Stimulated activated CD8-positive, alpha-beta memory T cell treated with anti-CD3 and anti-CD28 coated beads, Interleukin-2, amount 100 ng/mL, for 48 hours (primary cell): ENCODE data around the gene GCM1.

Experiments
- DNase-seq, 2 donors: peaks; one replicate each; pipeline ENCODE4 v3.0.0-alpha.2; 2020; ENCODE audit warnings: low read depth in 2 of 2

The GCM1 gene

GRCh38 chr6:53151676-53152075 is 3.0 kb upstream of the GCM1 start:
- DNase-seq: peak in 1 of 2 donors; percentile 5

- no peak for DNase-seq
These were observed 3.8 kb downstream of the GCM1 start for GRCh38 chr6:53144802-53145201.

GRCh38 chr6:53143710-53144109 is 4.9 kb downstream of the GCM1 start:
- no peak for DNase-seq

DNA sequence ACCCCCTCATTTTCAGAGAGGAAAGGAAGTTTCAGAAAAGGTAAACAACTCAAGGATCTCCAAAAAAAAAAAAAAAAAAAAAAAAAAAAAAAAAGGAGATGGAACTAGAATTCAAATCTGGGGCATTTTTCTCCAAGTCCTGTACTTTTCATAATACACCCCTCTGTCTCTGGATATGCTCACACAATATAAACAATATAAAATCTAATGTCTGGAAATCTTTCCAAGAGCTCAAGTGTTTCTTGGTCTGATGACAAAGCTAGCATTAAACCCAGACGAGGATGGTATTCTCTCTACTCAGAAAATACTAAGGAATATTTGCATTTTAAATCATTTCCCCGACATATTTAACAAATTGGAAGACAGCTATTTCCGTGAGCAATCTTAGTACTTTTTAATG is 5.8 kb downstream of the GCM1 start:
- no peak for DNase-seq

DNA sequence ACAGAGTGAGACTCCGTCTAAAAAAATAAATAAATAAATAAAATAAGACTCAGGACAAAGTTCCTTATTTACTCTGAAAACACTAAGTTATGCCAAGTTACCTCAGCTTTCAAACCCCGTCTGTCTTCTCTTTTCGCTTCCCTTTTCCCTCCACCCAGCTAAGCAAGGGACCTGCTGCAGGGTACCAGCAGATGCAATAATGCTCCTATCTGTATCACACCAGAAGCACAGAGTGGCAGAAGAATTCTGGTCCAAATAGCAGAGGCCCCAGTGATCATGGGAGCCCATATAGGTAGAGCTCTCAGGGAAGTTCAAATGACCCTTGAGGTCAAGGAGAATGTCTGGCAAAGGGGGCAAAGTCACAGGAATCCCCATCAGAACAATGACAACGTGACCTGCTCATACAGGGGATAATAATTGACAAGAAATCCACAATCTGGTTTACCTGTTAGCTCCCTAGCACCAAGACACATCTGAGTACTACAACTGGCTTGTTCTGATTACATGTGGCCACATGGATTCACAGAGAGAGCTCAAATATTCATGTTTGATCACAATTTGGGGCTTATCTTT is 8.7 kb downstream of the GCM1 start:
- DNase-seq: no peak

- no peak for DNase-seq
These were observed 12.5 kb downstream of the GCM1 start for GRCh38 chr6:53136000-53136609.

GRCh38 chr6:53134601-53135235 is 13.9 kb downstream of the GCM1 start:
- no peak for DNase-seq

DNA sequence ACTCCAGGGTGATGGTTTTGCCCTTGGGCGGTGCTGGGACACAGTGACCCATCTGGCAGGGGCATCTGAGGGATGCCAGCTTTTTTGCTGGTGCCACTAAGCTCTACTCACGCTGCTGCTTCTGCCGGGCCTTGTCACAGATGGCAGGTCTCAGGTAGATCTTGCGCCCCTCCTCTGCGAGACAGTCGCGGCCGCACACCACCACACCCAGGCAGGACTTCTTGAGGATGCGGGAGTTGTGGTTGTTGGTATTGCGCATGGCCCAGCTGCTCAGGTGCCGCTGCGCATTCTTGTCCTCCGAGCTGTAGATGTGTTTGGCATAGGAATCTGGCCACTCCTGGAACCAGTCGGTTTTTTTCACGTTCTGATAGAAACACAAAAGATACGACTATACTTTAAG is 14.7 kb downstream of the GCM1 start:
- no peak for DNase-seq

DNA sequence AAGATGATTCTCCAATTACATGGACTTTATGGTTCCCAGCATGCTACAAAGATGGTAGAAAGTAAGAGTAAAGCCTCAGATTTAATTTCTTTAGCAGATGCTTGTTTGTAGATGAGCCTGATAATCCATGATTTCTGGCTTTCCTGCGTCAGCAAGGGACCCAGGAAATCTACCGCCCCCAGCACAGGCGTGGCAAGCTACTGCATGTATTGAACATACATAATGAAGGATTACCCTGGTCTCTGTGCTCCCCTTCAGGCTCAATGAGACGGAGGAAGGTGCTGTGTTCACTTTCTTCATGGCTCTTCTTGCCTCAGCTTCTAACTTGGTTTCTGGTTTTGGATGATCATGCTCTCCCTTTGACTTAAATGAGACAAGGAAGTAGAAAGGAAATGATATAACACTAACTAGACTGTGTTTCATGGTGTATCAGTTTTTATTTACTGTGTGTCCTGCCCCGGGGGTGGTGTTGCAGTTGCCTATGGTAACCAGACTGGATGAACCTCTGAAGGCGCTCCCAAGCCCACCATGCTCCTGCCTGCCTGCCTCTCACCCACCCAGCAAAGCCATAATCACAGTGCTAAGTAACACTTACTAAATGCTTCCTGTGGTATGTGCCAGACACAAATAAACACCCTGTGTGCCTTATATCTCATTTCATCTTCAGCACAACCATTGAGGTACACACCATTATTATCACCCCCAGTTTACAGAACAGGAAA is 17.9 kb downstream of the GCM1 start:
- no peak for DNase-seq

DNA sequence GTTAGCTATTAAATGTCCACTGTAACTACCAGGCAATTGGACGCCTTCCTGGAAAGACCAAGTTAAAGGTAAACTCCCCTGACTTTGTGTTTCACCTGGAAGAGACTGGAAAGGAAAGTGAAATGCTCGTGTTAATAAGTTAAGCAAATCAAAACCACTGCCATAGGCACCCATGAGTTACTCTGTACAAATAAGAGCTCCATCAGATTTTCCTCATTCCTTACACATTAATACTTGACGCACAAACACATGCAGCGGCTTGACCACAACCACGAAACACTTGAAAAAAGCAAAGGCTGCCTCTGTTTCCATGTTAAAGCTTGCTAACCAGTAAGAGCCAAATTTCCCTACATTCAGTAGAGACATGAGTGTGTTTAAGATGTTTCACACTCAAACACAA is 19.8 kb downstream of the GCM1 start:
- no peak for DNase-seq

DNA sequence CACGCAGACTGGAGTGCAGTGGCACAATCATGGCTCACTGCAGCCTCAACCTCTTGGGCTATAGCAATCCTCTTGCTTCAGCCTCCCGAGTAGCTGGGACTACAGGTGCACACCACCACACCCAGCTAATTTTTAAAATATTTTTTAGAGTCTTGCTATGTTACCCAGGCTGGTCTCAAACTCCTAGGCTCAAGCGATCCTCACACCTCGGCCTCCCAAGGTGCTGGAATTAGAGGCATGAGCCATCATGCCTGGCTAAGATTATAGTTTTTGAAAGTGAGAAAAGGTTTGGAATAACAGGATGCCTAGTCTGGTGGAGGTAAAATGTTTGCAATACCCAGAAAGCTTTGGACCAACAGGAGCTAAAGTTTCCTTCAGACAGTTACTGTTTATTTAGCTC is 23.4 kb downstream of the GCM1 start:
- DNase-seq: no peak

DNA sequence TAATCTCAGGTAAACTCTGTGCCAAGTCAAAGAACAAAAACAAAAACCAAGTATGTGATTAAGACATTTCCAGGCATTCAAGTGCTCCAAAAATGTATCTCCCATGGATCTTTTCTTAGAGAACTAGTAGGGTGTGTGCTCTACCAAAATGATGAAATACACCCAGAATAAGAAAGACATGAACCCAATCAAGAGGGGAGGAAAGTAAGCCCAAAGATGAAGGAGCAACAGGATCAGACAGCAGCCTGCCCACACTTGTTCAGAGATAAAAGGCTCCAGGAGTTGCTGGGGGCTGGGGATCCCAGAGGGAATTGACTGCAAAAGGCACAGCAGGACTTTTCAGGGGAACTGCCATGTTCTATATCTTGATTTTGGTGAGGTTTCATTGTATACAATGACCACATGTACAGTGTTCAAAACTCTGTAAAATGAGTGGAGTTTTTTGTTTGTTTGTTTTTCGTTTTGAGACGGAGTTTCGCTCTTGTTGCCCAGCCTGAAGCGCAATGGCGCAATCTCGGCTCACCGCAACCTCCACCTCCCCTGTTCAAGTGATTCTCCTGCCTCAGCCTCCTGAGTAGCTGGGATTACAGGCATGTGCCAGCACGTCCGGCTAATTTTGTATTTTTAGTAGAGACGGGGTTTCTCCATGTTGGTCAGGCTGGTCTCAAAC is 24.4 kb downstream of the GCM1 start:
- no peak for DNase-seq

DNA sequence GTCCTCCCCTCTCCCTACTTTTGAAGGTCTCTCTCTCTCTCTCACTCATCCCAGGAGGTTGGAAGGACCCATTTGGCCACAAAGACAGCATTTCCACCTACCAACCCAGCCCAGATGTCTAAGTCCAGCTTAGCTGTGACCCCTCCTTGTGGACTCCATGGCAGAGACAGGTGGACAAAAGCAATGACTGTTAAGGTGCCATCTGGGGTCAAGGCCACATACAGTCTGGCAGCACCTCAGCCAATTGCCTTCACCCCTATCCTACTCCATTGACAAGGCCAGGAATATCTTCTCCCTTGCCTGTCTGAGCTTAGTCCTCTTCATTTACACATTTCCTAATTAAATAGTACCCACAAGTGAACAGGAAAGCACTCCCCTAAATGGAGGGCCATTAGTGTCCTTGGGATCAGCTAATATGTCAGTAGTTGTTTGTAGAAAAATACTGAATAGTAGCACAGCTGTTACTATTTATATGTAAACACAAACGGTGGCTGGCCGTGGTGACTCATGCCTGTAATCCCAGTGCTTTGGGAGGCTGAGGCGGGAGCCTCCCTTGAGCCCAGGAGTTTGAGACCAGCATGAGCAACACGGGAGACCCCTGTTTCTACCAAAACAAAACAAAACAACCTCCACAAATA is 28.8 kb downstream of the GCM1 start:
- DNase-seq: no peak

- no peak for DNase-seq
These were observed 29.3 kb downstream of the GCM1 start for GRCh38 chr6:53119349-53119748.

DNA sequence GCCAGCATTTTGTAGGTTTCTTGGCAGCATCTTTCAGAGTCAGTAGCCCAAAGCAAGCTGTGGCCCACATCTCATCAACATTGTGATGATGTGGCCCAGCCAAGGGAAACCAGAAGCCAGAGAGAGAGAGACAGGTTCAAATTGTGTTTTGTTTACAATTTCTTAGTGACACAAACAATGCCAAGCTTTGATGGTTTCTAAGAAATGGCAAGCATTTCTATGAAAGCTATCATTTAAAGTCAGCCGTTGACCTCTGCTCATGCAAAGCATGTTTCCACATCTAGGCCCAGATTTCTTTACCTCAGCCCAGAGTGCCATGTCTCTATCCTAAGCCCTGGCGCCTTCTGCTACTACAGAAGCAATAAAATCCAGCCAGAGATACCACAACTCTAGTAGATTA is 32.9 kb downstream of the GCM1 start:
- DNase-seq: no peak

GRCh38 chr6:53115113-53115512 is 33.5 kb downstream of the GCM1 start:
- DNase-seq: no peak

GRCh38 chr6:53113742-53114141 is 34.9 kb downstream of the GCM1 start:
- no peak for DNase-seq

DNA sequence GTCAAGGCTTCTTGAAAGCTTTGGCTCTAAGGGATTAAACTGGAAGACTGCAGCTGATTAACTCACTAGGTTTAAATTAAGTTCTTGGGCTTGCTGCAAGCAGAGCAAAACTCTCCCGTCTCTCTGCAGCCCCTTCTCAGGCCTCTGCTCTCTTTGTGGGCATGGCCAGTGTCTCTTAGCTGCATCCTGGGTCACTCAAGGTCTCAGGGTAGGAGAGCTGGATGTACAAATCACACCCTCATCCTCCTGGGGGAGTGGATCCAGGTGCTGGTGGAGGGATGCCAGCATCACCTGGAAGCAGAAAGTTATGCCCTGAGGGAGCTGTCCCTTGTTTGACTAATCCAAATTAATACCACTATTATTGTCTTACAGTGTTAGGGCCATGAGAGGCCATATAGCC is 35.8 kb downstream of the GCM1 start:
- DNase-seq: no peak

GRCh38 chr6:53112404-53112803 is 36.2 kb downstream of the GCM1 start:
- DNase-seq: no peak

- DNase-seq: no peak
These were observed 36.8 kb downstream of the GCM1 start for GRCh38 chr6:53111865-53112264.

DNA sequence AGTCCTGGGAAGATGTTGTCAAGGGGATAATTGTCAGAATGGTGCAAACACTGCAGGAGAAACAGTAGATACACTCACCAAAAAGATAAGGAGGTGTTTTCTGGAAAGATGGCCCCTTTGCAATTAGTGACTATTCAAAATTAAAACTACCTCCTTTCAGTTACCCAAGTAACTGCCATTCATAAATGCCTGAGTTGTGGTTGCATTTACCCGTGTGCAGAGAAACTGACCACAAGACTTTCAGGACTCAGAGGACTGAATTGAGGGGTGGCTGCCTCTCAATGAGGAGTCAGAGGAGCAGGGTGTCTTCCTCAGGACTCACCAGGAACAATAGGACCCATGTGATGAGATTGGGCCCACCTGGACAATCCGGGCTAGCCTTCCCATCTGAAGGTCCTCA is 39.0 kb downstream of the GCM1 start:
- no peak for DNase-seq

DNA sequence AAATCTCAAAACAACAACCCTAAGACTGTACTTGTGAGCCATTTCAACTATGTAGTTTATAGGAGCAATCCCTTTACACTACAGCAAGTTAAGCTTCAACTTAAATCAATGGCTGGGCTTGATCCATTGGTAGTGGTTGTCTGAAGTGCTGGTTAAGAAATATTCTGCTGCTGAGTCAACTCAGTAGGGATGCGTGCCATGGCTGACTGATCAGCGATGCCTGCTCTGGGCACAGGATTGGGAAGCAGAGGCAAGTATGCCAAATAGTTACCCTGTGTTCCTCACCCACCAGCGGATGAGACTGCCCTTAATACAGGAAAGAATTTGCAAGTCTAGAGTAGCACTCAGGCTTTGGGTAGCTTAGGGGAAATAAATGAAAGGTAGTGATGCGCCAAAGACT is 41.5 kb downstream of the GCM1 start:
- no peak for DNase-seq
